Measurements from ENCODE around the gene KDELR1. TPM values are rescaled to one million over a fixed set of nuclear protein-coding genes. Genes with fewer than 3 reads are reported as not detected.
A peak's percentile ranks its signal among the peaks of the same experiment; 100 is the strongest.
"Not testable (repeated sequence)": the region's sequence is repeated elsewhere in the genome, so short reads cannot be mapped to it uniquely, and the experiment has no call there.

The KDELR1 gene
- total RNA-seq, 2 donors from 2014 or later: 64.4 to 80.9 TPM

DNA sequence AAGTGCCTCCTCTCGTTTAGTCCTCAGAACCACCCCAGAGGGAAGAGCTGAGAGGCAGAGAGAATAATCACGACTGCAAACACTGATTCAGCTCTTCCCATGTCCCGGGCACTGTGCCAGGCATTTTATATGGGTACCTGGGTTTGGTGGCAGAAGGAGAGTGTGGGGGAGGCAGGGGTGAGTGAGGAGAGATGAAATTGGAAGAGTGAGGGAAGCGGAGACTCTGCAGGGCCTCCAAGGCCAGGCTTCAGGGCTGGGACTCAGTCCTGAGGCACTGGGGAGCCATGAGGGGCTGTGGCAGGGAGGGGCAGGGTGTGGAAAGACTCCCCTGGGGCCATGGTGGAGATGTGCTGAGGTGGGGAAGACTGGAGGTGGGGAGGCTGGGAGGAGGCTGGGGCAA, 18.4 kb downstream of the KDELR1 start:
- Mint-ChIP-seq H3K4me3 (no peak overlapping the region), H3K36me3 (no peaks in the 10 kb centered on the region), H3K27me3 (no peaks in the 10 kb centered on the region), H3K27ac (no peak overlapping the region), H3K9me3 (no peaks in the 10 kb centered on the region), H3K4me1 (ENCODE audit: low read depth in 2 of 2) (no peaks in the 10 kb centered on the region)
- peak in 1 of 2 donors; percentile 30 for ATAC-seq
- no peak for DNase-seq (ENCODE audit: low spot score)

DNA sequence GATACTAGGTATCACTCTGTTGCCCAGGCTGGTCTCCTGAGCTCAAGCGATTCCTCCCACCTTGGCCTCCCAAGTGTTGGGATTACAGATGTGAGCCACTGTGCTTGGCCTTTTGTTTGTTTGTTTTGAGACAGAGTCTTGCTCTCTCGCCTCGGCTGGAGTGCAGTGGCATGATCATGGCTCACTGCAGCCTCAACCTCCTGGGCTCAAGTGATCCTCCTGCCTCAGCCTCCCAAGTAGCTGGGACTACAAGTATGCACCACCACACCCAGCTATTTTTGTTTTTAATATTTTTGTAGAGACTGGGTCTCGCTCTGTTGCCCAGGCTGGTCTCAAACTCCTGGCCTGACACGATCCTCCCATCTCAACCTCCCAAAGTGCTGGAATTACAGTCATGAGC, 19.6 kb downstream of the KDELR1 start:
- not testable (repeated sequence) for H3K4me3 Mint-ChIP-seq; H3K9me3 Mint-ChIP-seq; H3K4me1 Mint-ChIP-seq (ENCODE audit: low read depth in 2 of 2); ATAC-seq; H3K27ac Mint-ChIP-seq; H3K27me3 Mint-ChIP-seq; DNase-seq (ENCODE audit: low spot score); H3K36me3 Mint-ChIP-seq

DNA sequence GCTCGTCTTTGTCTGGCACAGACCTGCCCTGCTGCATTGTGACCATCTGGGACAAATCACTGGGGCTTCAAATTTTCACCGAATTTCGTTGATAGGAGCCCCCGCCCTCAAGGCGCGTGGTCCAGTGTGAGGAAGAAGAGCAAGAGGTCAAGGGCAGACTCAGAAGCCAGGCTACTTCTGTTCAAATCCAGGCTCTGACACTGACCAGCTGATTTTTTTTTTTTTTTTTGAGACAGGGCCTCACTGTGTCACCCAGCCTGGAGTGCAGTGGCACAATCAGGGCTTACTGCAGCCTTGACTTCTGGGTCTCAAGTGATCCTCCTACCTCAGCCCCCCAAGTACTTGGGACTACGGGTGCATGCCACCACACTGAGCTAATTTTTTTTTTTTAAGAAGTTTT, 20.0 kb downstream of the KDELR1 start:
- DNase-seq (ENCODE audit: low spot score) (no peak), ATAC-seq (no peak)
- no peak overlapping the region for H3K4me3 Mint-ChIP-seq

DNA sequence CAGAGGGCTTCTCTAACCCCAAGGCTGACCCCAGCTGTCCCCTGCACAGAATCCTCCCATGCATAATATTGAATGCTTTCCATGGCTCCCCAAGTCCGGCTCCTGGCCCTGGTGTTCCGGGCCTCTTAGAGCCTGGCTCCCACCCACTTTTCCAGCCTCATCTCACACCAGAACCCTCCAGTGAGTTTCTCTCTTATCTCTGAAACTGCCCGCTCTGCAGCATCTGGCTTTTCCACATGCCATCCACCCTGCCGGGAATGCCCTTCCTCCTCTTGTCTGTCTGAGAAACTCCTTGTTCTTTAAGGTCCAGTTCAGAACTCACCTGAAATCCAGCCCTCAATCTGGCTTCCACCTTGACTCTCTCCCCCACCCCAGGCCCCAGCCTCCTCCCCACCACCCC, 20.4 kb downstream of the KDELR1 start:
- Mint-ChIP-seq H3K4me3 (no peak overlapping the region), H3K27me3 (no peaks in the 10 kb centered on the region), H3K4me1 (ENCODE audit: low read depth in 2 of 2) (no peaks in the 10 kb centered on the region), H3K36me3 (no peaks in the 10 kb centered on the region), H3K9me3 (no peaks in the 10 kb centered on the region), H3K27ac (no peak overlapping the region)
- DNase-seq (ENCODE audit: low spot score) (no peak), ATAC-seq (no peak)

More for the DNA sequence above, 20.0 kb downstream of the KDELR1 start:
- Mint-ChIP-seq H3K9me3 (no peaks in the 10 kb centered on the region), H3K36me3 (no peaks in the 10 kb centered on the region), H3K27ac (no peak overlapping the region), H3K4me1 (ENCODE audit: low read depth in 2 of 2) (no peaks in the 10 kb centered on the region), H3K27me3 (no peaks in the 10 kb centered on the region)

DNA sequence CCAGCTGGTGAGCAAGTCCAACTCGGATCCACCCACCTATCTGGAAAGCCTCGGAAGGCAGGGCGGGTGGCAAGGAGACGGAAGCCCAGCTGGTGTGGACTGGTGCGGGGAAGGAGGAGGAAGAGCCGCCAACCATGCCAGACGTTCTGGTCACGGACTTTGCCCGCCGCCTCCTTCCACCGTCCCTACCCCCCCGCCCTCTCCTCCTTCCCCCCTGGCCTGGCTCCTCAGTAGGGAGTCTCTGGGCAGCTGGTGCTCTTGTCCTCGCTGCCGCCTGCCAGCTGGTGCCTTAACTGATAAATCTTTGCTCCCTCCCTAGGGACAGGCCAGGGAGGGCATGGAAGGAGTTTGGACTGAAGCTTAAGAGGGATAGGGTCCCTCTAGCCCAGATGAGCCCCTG, 22.4 kb downstream of the KDELR1 start:
- ATAC-seq (no peak), DNase-seq (ENCODE audit: low spot score) (no peak)
- Mint-ChIP-seq H3K9me3 (no peaks in the 10 kb centered on the region), H3K27ac (no peak overlapping the region), H3K27me3 (no peaks in the 10 kb centered on the region), H3K36me3 (no peaks in the 10 kb centered on the region), H3K4me1 (ENCODE audit: low read depth in 2 of 2) (peaks cover 3 to 7% of the 10 kb centered on the region in 2 donors), H3K4me3 (no peak overlapping the region)

DNA sequence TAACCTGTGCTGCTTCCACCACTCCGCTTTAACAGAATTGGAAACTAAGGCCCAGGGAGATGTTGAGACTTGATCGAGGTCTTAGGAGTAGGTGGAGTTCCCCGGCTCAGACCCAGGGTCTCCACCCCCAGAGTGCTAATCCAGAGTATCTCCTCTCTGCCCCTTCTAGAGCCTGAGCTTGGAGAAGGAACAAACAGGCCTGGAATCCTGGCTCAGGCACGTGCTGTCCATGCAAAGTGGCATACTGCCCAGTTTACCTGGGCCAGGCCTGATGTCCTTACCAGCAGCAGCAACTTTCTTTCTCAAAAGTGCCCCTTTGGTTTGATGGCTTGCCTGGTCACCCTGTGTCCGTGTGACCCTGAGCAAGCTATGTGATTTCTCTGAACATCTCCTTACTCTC, 23.5 kb downstream of the KDELR1 start:
- H3K9me3 Mint-ChIP-seq: no peaks in the 10 kb centered on the region
- H3K27me3 Mint-ChIP-seq: no peaks in the 10 kb centered on the region
- ATAC-seq (no peak), DNase-seq (ENCODE audit: low spot score) (no peak)
- peaks cover 8 to 13% of the 10 kb centered on the region in 2 donors for H3K4me1 Mint-ChIP-seq (ENCODE audit: low read depth in 2 of 2)
- no peak overlapping the region for H3K27ac Mint-ChIP-seq
- no peak overlapping the region for H3K4me3 Mint-ChIP-seq
- H3K36me3 Mint-ChIP-seq: no peaks in the 10 kb centered on the region

DNA sequence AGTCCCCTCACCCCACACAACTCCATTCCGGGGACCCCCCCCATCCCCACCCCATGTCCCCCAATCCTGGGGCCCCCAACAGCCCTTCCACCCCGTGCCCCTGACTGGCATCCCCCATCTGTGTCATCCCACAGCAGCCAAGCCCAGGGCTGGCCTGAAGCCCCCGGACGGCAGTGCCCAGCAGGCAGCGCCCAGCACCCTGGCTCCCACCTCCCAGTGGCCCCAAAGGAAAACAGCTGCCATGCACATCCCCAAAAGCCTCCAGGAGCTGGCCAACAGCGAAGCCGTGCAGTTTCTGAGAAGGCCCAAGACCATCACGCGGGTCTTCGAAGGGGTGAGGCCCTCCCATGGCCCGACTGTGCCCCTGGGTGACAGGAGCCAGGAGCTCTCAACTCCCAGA, 25.7 kb downstream of the KDELR1 start:
- peaks cover 11 to 16% of the 10 kb centered on the region in 2 donors for H3K4me1 Mint-ChIP-seq (ENCODE audit: low read depth in 2 of 2)
- H3K27me3 Mint-ChIP-seq: no peaks in the 10 kb centered on the region
- no peak overlapping the region for H3K27ac Mint-ChIP-seq
- H3K36me3 Mint-ChIP-seq: no peaks in the 10 kb centered on the region
- DNase-seq (ENCODE audit: low spot score) (no peak), ATAC-seq (no peak)
- no peak overlapping the region for H3K4me3 Mint-ChIP-seq
- no peaks in the 10 kb centered on the region for H3K9me3 Mint-ChIP-seq

DNA sequence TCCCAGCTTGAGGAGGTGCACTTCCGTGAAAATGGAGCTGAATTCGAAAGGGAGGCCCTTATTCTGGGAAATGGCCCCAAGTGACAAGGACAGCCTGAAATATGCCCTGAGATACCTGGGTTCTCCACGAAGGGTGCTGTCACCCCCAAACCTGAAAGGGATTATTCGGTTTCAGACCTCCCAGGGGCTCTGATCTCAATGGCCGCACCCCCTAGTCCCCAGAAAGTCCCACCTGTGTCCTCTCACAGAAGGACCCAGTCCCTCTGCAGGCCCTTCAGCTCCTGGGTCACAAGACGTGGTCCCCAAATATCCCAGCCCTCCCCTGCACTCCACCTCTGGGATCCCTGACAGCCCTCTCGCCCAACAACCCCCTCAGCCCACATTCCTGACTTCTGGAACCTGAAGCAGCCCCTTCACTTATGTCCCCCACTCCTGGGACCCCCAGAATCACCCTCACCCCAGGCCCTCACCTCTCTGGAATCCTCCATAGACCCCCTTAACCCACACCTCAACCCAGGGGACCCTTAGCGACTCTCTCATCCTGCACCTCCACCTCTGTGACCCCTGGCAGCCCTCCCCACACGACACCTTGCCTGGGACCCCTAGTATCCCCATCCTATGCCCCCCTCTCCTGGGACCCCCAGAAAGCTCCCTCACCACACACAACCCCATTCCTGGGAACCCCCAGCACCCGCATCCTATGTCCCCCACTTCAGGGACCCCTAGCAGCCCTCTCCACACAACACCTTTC, 26.6 kb downstream of the KDELR1 start:
- ATAC-seq: no peak

DNA sequence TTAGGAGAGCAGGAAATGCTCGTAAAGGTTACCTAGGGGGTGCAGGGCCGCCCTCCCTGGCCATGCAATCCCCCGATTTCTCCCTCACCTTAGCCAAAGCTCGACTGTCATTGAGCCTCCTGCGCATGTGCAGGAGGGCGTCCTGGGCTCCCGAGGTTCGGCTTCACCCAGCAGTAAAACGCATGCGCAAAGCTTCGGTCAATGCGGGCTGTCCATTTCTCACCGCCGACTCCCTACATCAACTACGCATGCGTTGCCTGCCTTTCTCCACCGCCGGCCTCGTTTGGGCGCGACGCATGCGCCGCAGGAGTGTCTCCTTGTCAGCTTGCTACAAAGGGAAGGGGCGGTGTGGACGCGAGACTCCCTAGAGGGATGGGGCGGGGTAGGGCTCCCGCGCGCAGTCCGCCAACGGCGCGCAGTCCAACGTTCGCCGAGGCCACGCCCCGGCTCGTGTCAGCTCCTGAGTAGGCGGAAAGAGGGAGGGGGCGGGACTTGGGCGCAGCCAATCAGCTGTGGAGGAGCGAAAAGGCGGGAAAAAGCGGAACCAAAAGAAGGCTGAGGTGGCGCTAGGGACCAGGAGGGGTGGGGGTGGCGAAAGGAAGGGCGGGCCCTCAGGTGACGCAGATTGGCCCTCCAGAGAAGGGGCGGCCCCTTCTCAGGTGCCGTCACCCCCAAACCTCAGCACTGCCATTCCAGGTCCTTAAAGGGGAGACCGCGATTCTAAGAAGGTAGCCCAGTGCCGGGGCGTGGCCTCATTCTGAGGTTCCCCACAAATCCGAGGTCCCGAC, 27.3 kb downstream of the KDELR1 start, which contains the start of the genes SYNGR4 and TMEM143:
TSS of gene SYNGR4 (plus strand) at position 558 of the 788 bp plus-strand sequence. CDS start 1,476 bp downstream, outside the sequence.
TSS of gene TMEM143 (minus strand) at position 131 of the 788 bp plus-strand sequence. CDS start at position 111, 20 bp downstream.
- Mint-ChIP-seq H3K9me3 (no peaks in the 10 kb centered on the region), H3K27me3 (no peaks in the 10 kb centered on the region)
- peak; percentile 99 for DNase-seq (ENCODE audit: low spot score)

More for the DNA sequence above, 26.6 kb downstream of the KDELR1 start:
- Mint-ChIP-seq H3K27ac (peak overlapping the region; percentile 93 to 97), H3K9me3 (no peaks in the 10 kb centered on the region), H3K4me1 (ENCODE audit: low read depth in 2 of 2) (peaks cover 11 to 16% of the 10 kb centered on the region in 2 donors), H3K36me3 (no peaks in the 10 kb centered on the region), H3K27me3 (no peaks in the 10 kb centered on the region), H3K4me3 (peak overlapping the region; percentile 89)
- DNase-seq (ENCODE audit: low spot score): no peak

DNA sequence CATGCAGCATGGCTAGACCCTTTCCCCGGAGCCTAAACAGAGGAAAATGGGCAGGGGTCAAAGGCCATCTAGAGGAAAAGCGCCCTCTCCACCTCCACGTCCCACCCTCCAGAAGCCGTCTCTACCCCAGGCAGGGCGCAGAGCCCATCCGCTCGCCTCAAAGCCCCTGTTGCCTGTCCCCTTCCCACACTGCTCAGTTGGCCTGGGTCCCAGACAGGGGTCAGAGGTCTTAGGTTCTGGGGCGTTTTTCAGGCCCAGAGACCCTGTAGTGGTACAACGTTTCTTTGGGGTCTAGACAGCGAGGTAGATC, 27.9 kb downstream of the KDELR1 start:
- Mint-ChIP-seq H3K4me3 (peak overlapping the region; percentile 89), H3K4me1 (ENCODE audit: low read depth in 2 of 2) (peaks cover 11 to 16% of the 10 kb centered on the region in 2 donors), H3K27ac (peak overlapping the region; percentile 93 to 97), H3K9me3 (no peaks in the 10 kb centered on the region), H3K27me3 (no peaks in the 10 kb centered on the region), H3K36me3 (no peaks in the 10 kb centered on the region)
- no peak for DNase-seq (ENCODE audit: low spot score)
- ATAC-seq: peak; percentile 11 to 19

More for the DNA sequence above, 27.3 kb downstream of the KDELR1 start, which contains the start of the genes SYNGR4 and TMEM143:
- peak; percentile 96 to 97 for ATAC-seq
- H3K4me1 Mint-ChIP-seq (ENCODE audit: low read depth in 2 of 2): peaks cover 11 to 16% of the 10 kb centered on the region in 2 donors
- peak within 1 kb of the TSS; percentile 89 for H3K4me3 Mint-ChIP-seq
- H3K36me3 Mint-ChIP-seq: no peaks in the 10 kb centered on the region
- H3K27ac Mint-ChIP-seq: peak within 1 kb of the TSS; percentile 93 to 97

DNA sequence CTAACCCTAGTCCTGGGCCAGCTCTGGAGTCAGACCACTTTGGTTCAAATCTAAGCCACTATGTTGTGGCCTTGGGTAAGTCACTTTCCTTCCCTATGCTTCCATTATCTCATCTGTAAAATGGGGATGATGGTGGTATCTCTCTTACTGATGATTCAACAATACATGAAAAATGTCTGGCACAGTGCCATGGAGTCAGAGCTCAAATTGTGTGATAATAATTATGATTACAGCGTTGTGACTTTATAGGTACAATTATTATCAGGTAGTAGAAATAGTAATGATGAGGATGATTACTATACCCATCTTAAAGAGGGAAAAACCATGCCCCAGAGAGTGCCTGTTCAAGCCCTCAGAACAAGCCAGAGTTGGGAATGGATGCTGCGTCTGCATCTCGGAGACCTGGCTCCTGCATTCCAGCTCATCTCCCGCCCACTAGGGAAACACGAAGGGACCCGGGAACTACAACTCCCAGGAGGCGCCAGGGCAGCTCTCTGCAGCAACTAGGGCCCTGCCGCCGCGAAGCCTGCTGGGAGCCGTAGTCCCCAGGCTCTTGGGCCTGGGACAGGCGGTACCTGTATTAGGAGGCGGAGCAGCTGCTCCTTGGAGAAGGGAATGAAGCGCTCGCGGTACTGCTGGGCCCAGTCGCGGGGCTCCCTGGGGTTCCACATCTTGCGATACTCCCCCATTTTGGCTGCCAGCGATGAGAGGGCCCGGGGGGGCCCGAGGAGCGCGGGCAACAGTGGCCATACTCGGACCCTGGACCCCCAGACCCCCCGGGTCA, 28.4 kb downstream of the KDELR1 start:
- peak overlapping the region; percentile 89 for H3K4me3 Mint-ChIP-seq
- H3K4me1 Mint-ChIP-seq (ENCODE audit: low read depth in 2 of 2): peaks cover 11 to 16% of the 10 kb centered on the region in 2 donors
- peak overlapping the region; percentile 93 to 97 for H3K27ac Mint-ChIP-seq
- H3K9me3 Mint-ChIP-seq: no peaks in the 10 kb centered on the region
- peak; percentile 93 for DNase-seq (ENCODE audit: low spot score)
- ATAC-seq: peak; percentile 80 to 84
- H3K36me3 Mint-ChIP-seq: no peaks in the 10 kb centered on the region
- H3K27me3 Mint-ChIP-seq: no peaks in the 10 kb centered on the region

DNA sequence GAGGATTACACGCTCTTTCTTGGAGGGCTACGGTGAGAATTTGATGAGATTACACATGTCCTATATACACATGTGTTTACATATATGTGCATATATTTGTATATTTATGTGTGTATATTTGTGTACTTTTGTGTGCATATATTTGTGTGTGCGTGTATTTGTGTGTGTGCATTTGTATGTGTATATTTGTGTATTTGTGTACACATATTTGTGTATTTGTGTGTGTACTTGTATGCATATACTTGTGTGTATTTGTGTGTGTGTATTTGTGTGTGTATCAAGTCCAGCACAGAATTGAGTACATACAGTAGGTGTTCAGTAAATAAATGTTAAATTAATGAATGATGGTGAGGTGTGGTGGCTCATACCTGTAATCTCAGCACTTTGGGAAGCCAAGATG, 29.4 kb downstream of the KDELR1 start:
- H3K9me3 Mint-ChIP-seq: no peaks in the 10 kb centered on the region
- no peaks in the 10 kb centered on the region for H3K36me3 Mint-ChIP-seq
- no peak overlapping the region for H3K27ac Mint-ChIP-seq
- H3K4me1 Mint-ChIP-seq (ENCODE audit: low read depth in 2 of 2): peaks cover 11 to 16% of the 10 kb centered on the region in 2 donors
- H3K4me3 Mint-ChIP-seq: peak overlapping the region; percentile 15
- DNase-seq (ENCODE audit: low spot score) (no peak), ATAC-seq (no peak)
- no peaks in the 10 kb centered on the region for H3K27me3 Mint-ChIP-seq

DNA sequence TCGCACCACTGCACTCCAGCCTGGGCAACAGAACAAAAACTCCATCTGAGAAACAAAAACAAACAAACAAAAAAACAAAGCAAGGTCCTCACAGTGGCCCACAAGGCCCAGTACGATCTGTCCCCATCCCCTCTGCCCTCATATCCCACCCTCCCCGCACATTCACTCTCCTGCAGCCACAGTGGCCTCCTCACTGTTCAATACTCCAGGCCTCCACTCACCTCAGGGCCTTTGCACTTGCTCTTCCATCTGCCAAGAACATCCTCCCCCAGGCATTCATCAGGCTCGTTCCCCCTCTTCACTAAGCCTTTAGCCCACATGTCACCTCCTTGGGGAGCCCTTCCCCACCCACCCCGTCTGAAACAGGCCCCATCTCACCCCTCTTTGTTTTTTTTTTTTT, 32.2 kb downstream of the KDELR1 start:
- no peaks in the 10 kb centered on the region for H3K27me3 Mint-ChIP-seq
- DNase-seq (ENCODE audit: low spot score) (no peak), ATAC-seq (no peak)
- H3K9me3 Mint-ChIP-seq: no peaks in the 10 kb centered on the region
- H3K36me3 Mint-ChIP-seq: no peaks in the 10 kb centered on the region
- H3K4me3 Mint-ChIP-seq: no peak overlapping the region
- H3K27ac Mint-ChIP-seq: no peak overlapping the region
- H3K4me1 Mint-ChIP-seq (ENCODE audit: low read depth in 2 of 2): peaks cover 10 to 11% of the 10 kb centered on the region in 2 donors
